Duodenal mucosa (tissue), 2 donors: ENCODE measurements around the gene FAM168B.
"Not testable (repeated sequence)": the region's sequence is repeated elsewhere in the genome, so short reads cannot be mapped to it uniquely, and the experiment has no call there.

ENCODE experiments used
- H3K27ac ChIP-seq: one replicate; pipeline ENCODE4 v1.7.0; 2013; ENCODE audit warnings: low read depth, low read length
- H3K27me3 ChIP-seq, 2 donors: one replicate each; pipeline ENCODE4 v1.7.0; 2013; ENCODE audit warnings: low read length in 2 of 2, control low read depth in 1 of 2; ENCODE audit not compliant: insufficient read depth in 2 of 2, control insufficient read depth in 1 of 2
- H3K36me3 ChIP-seq, 2 donors: one replicate each; pipeline ENCODE4 v1.7.0; 2013; ENCODE audit warnings: low read length in 2 of 2, control low read depth in 1 of 2; ENCODE audit not compliant: insufficient read depth in 2 of 2, control insufficient read depth in 1 of 2
- H3K4me1 ChIP-seq, 2 donors: one replicate each; pipeline ENCODE4 v1.7.0; 2013; ENCODE audit warnings: low read length in 2 of 2, control low read depth in 1 of 2; ENCODE audit not compliant: insufficient read depth in 2 of 2, control insufficient read depth in 1 of 2
- H3K4me3 ChIP-seq, 2 donors: one replicate each; pipeline ENCODE4 v1.7.0; 2013; ENCODE audit warnings: low read length in 2 of 2, low read depth in 1 of 2
- H3K9ac ChIP-seq, 2 donors: one replicate each; pipeline ENCODE4 v1.7.0; 2013; ENCODE audit warnings: low read length in 2 of 2, low read depth in 1 of 2
- H3K9me3 ChIP-seq, 2 donors: one replicate each; pipeline ENCODE4 v1.7.0; 2013; ENCODE audit warnings: low read length in 2 of 2, control low read depth in 1 of 2; ENCODE audit not compliant: control insufficient read depth in 1 of 2

The FAM168B gene

GRCh38 chr2:131104487-131105155, 11.4 kb upstream of the FAM168B start:
- Histone ChIP-seq H3K9me3 (no peaks in the 10 kb centered on the region), H3K36me3 (no peaks in the 10 kb centered on the region), H3K4me3 (peak overlapping the region; percentile 77 to 96), H3K27me3 (no peaks in the 10 kb centered on the region), H3K4me1 (peaks cover 18 to 26% of the 10 kb centered on the region in 2 donors), H3K27ac (peak overlapping the region; percentile 89), H3K9ac (peak overlapping the region; percentile 92 to 94)

GRCh38 chr2:131103165-131103564, 9.9 kb upstream of the FAM168B start:
- no peaks in the 10 kb centered on the region for H3K27me3 ChIP-seq
- no peaks in the 10 kb centered on the region for H3K9me3 ChIP-seq
- no peaks in the 10 kb centered on the region for H3K36me3 ChIP-seq
- H3K27ac ChIP-seq = no peak overlapping the region
- H3K4me1 ChIP-seq = peaks cover 18 to 26% of the 10 kb centered on the region in 2 donors
- H3K4me3 ChIP-seq = no peak overlapping the region
- no peak overlapping the region for H3K9ac ChIP-seq

GRCh38 chr2:131094463-131095281, 1.4 kb upstream of the FAM168B start:
- Histone ChIP-seq H3K4me3 (peak overlapping the region; percentile 86 to 90), H3K27me3 (no peaks in the 10 kb centered on the region), H3K9ac (peak overlapping the region in 1 of 2 donors; percentile 78), H3K36me3 (no peaks in the 10 kb centered on the region), H3K27ac (no peak overlapping the region), H3K9me3 (no peaks in the 10 kb centered on the region), H3K4me1 (peaks cover 4 to 13% of the 10 kb centered on the region in 2 donors)

GRCh38 chr2:131093696-131094462, 619 bp upstream of the FAM168B start:
- H3K9me3 ChIP-seq = no peaks in the 10 kb centered on the region
- H3K4me1 ChIP-seq = peaks cover 4 to 13% of the 10 kb centered on the region in 2 donors
- no peaks in the 10 kb centered on the region for H3K27me3 ChIP-seq
- peak overlapping the region; percentile 98 for H3K27ac ChIP-seq
- H3K4me3 ChIP-seq = peak overlapping the region; percentile 86 to 90
- peaks cover 0 to 4% of the 10 kb centered on the region in 2 donors for H3K36me3 ChIP-seq
- peak overlapping the region; percentile 74 to 78 for H3K9ac ChIP-seq

GRCh38 chr2:131092458-131093005, 728 bp downstream of the FAM168B start:
- no peaks in the 10 kb centered on the region for H3K9me3 ChIP-seq
- H3K4me3 ChIP-seq = peak overlapping the region; percentile 86 to 90
- H3K36me3 ChIP-seq = peaks cover 4 to 13% of the 10 kb centered on the region in 2 donors
- peak overlapping the region; percentile 98 for H3K27ac ChIP-seq
- H3K27me3 ChIP-seq = no peaks in the 10 kb centered on the region
- peak overlapping the region; percentile 76 to 87 for H3K9ac ChIP-seq
- peaks cover 4 to 13% of the 10 kb centered on the region in 2 donors for H3K4me1 ChIP-seq

GRCh38 chr2:131085646-131086045, 7.6 kb downstream of the FAM168B start:
- Histone ChIP-seq H3K4me1 (peaks cover 5 to 6% of the 10 kb centered on the region in 2 donors), H3K4me3 (no peak overlapping the region), H3K9me3 (no peaks in the 10 kb centered on the region), H3K27me3 (no peaks in the 10 kb centered on the region), H3K9ac (no peak overlapping the region), H3K36me3 (peaks cover 20 to 54% of the 10 kb centered on the region in 2 donors), H3K27ac (no peak overlapping the region)

GRCh38 chr2:131081190-131081589, 12.1 kb downstream of the FAM168B start:
- no peak overlapping the region for H3K27ac ChIP-seq
- no peak overlapping the region for H3K9ac ChIP-seq
- no peaks in the 10 kb centered on the region for H3K9me3 ChIP-seq
- H3K27me3 ChIP-seq = no peaks in the 10 kb centered on the region
- peaks cover 5 to 6% of the 10 kb centered on the region in 2 donors for H3K4me1 ChIP-seq
- H3K36me3 ChIP-seq = peaks cover 31 to 70% of the 10 kb centered on the region in 2 donors
- no peak overlapping the region for H3K4me3 ChIP-seq

GRCh38 chr2:131079931-131080330, 13.3 kb downstream of the FAM168B start:
- H3K9ac ChIP-seq, H3K27ac ChIP-seq, H3K4me3 ChIP-seq, H3K4me1 ChIP-seq, H3K9me3 ChIP-seq, H3K27me3 ChIP-seq: not testable (repeated sequence)
- peaks cover 32 to 65% of the 10 kb centered on the region in 2 donors for H3K36me3 ChIP-seq

GRCh38 chr2:131077966-131078365, 15.3 kb downstream of the FAM168B start:
- Histone ChIP-seq H3K9ac (no peak overlapping the region), H3K4me1 (peaks cover 7 to 12% of the 10 kb centered on the region in 2 donors), H3K36me3 (peaks cover 35 to 80% of the 10 kb centered on the region in 2 donors), H3K27ac (no peak overlapping the region), H3K4me3 (no peak overlapping the region), H3K27me3 (no peaks in the 10 kb centered on the region), H3K9me3 (no peaks in the 10 kb centered on the region)
